GM19397 (cell line): ENCODE results near the gene C1QL2.

Experiments
- ATAC-seq: cut with Tn5 transposase; IDR thresholded peaks from one replicate; pipeline ENCODE4 v1.9.1; 2021; ENCODE audit warnings: mild to moderate bottlenecking, moderate library complexity; ENCODE audit not compliant: unreplicated experiment

The C1QL2 gene

DNA sequence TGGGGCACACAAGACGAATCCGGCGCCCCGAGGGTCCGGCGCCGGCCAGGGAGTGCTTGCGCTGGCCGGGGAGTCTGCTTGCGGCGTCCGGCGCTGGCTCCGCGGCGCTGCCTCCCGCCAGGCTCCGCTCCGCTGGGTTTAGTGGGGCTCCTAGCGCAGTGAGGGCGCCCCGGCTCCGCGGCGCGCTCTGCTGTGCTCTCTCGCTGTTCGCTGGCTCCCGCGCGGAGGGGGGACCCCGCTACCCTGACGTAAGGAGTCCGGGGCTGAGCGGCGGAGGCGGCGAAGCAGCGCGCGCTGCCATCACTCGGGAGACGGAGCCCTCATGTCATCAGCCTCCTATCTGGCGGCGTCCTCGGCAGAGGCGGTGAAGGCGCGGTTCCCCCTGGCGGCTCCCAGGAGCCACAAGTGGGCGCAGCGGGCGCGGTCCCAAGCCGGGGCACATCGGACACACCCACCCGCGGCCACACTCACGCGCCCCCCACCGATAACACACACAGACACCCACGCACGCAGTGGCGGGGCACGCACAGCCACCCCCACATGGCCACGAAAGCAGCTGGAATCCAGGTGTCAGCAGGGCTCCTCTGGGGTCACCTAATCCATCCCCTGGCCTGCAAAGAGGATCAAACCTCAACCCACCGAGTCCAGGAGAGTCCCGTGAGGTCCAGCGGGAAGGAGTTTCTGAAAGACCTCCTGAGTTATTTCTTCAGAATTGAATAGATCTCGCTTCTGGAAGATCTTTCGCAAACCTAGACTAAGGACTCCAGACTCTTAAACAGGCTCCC is at the start of gene C1QL2:
Gene C1QL2 (minus strand): TSS at position 189 of the 785 bp plus-strand sequence. CDS start 482 bp downstream, outside the sequence.
- ATAC-seq = no peak

DNA sequence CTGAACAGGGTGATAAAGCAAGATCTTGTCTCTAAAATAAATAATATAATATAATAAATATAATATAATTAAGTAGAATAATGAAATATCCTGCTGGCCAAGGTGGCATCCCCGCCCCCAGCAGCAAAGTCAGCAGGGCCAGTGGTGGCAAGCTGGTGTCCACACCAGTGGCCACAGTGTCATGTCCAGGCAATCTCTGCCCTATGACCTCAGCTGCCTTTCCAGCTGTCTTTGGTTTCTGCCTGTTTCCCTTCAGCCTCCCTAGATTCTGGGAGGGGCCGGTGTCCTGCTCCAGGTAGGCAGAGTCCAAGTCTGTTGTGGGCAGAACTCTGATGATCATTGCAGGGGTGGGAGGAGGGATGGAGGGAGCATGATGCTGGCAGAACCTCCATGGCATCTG is 48.9 kb upstream of the C1QL2 start:
- no peak for ATAC-seq

- no peak for ATAC-seq
Measured at GRCh38 chr2:119206201-119206600, 47.6 kb upstream of the C1QL2 start.

DNA sequence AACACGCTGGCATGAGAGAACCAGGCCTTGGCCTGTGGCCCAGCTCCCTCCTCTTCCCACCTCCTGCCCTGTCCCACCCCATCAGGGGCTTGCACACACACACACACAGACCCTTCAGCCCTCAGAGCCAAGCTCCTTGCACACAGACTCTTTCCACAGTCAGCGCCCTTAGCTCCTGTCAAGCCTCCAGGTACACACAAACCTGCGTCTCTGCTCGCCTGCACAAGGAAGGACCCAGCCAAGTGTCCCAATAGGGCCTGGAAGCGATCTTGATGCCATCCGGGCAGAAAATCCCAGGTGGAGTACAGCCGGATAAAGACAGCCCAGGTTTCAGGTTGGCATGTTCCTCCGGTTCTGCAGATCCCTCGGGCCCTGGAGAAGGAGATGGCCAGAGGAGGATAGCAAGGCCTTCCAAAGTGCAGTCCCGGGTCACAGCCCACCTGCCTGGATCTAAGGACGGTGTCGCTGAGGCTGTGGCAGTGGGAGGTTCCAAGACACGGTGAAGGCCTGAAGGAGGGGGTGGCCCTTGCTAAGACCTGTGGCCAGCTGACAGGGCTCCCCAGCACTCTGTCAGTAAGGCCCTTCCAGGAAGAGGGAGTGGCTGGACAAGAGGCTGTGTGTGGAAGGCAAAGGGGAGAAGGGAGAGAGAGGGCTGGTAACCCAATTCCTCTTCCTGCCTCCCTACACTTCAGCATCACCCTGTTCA is 46.6 kb upstream of the C1QL2 start:
- ATAC-seq = no peak

DNA sequence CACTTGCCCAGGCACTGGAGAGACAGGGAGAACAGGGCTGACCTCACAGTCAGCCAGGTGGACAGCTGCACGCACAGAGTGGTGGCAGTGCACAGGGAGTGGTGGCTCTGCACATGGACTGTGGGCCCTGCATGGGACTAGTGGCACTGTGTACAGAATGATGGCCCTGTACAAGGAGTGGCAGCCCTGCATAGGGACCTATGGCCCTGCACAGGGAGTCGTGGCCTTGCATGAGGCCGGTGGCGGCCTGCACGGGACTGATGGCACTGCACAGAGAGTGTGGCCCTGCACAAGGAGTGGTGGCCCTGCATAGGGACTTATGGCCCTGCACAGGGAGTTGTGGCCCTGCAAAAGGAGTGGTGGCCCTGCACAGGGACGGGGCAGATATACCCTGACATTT is 46.0 kb upstream of the C1QL2 start:
- no peak for ATAC-seq

- ATAC-seq = no peak
Measured at GRCh38 chr2:119202610-119203310, 44.2 kb upstream of the C1QL2 start.

- no peak for ATAC-seq
Measured at GRCh38 chr2:119201815-119202214, 43.3 kb upstream of the C1QL2 start.

GRCh38 chr2:119198240-119198840 is 39.8 kb upstream of the C1QL2 start:
- no peak for ATAC-seq

DNA sequence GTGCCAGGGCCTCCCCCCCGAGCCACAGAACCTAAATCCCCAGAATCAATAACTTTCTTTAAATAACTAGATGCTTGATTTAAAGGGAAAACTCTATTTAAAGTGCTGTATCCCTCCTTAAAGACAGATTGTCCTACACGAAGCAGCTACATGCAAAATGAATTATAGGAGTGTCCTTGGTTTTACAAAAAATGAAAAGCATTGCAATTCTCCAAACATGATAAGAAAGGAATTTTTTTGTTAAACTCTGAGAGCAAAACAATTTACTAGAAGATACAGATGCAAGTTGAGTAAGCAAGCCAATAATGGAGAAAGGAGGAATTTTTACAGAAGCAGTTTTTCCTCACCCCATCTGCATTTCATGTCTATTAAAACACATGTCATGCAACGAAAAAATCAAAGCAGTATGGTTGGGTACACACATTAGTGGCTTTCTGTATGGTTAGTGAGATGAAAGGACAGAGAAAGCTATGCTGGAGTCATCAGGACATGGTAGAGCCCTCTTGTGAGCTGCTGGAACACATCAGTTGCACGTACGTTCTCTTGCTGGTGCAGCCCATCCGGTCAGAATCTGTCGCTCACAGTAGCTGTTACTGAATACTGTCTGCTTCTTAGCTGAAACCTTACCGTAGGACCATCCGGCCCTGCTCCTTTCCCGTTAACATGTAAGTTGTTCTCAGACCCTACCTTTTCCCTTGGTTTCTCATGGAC is 39.1 kb upstream of the C1QL2 start:
- ATAC-seq = no peak

DNA sequence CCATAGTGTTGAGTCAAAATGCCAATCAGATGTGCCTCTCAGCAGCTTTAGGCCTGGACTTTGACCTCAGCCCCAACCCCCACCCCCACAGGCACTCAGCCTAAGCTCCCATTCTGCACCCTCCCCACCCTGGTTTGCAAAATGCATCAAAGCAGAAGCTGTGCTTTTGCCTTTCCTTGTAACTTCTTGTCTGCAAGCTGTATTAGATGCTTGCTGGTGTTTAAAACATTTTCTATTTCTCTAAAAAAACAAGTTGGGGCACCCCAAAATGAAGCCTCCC is 38.5 kb upstream of the C1QL2 start:
- no peak for ATAC-seq

GRCh38 chr2:119196301-119197125 is 38.0 kb upstream of the C1QL2 start:
- ATAC-seq = no peak

DNA sequence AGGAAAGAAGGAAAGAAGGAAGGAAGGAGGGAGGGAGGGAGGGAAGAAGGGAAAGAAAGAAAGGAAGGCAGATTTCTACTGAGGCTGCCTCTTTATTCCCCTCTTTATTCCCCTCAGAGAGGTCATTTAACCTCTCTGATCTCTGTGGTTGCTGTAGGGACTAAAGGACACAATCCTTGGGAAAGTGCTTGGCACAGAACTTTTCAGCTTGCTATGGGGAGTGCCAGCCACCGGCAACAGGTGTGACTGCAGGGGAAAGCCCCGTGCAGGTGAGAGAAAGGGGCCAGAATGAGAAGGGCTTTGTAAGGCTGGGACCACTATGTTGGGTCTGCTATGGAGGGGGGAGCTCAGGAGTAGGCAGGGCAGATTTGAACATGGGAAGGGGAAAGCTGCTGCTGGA is 37.3 kb upstream of the C1QL2 start:
- no peak for ATAC-seq

- no peak for ATAC-seq
Measured at GRCh38 chr2:119195001-119195400, 36.5 kb upstream of the C1QL2 start.

DNA sequence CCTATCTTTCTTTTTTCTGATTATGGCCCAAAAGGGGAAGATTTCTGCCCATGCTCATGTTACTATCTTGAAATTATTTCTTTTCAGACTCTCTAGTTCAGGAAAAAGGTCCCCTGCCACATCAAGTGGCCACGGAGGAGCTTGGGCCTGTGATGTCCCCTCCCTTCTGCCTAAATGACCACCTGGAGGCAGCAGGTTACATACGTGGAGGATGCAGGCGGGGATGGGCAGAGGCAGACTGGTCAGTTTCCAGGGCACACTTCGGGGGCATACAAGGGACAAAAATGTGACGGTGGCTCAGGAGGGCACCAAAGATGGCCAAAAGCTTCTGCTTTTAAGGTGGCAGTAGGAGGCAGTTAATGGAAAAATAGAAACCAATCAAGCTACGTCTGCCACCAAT is 34.3 kb upstream of the C1QL2 start:
- ATAC-seq = no peak

GRCh38 chr2:119190321-119191111 is 32.0 kb upstream of the C1QL2 start:
- ATAC-seq = no peak

- ATAC-seq = no peak
Measured at GRCh38 chr2:119184512-119184911, 26.0 kb upstream of the C1QL2 start.

- no peak for ATAC-seq
Measured at GRCh38 chr2:119181791-119182445, 23.4 kb upstream of the C1QL2 start.

DNA sequence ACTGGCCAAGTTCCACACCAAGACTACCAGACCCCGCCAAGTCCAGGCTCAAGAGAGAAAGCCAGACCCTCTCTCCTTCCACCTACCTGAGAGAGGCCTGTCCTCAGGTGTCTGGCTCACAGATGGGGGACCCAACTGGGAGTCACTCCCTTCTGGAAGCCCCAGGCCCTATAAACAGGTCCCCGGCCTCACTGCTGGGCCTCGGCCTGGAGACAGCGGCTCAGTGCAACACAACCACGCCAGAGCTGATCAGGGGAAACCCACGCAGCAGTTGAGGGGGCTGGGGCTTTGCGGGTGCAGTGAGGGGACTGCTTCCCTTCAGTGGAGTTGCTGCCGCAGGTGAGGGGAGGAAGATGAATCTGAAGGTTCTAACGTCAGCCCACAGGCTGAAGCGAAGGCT is 22.8 kb upstream of the C1QL2 start:
- no peak for ATAC-seq

DNA sequence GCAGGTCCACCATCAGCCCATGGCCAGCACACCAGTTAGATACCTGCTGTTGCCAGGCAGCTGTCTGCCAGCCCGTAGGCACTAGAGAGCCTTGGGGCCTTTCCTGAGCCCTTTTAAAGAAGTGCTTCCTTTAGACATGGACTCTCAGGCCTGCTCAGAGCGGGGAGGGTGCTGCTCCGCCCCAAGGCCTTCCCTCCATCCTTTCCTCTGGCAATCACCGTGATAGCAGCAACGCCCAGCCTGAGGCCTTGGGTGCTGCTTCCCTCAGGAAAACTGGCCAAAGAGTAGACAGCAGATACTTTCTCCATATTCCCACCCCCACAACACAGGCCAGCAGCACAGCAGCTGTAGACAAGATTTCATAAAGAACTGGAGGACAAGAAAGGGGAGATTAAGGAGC is 22.3 kb upstream of the C1QL2 start:
- ATAC-seq = no peak
